GM12875 (cell line): ENCODE results near the gene WDTC1.
A peak's percentile ranks its signal among the peaks of the same experiment; 100 is the strongest.
"Not testable (repeated sequence)": the region's sequence is repeated elsewhere in the genome, so short reads cannot be mapped to it uniquely, and the experiment has no call there.

Experiments used
- H3K4me3 ChIP-seq: one replicate; pipeline ENCODE4 v1.5.1; 2011; ENCODE audit warnings: low read depth, low read length, control low read depth
- TF ChIP-seq, protein P1 (sequence below): IDR thresholded peaks from 2 replicates; pipeline ENCODE4 v1.5.1; 2011; ENCODE audit warnings: low read depth, mild to moderate bottlenecking, control low read depth, inconsistent platforms, low read length, moderate library complexity, borderline replicate concordance; ENCODE audit not compliant: insufficient read depth

The WDTC1 gene

GRCh38 chr1:27234049-27234882, at the start of gene WDTC1:
Gene WDTC1 (plus strand): TSS chr1:27234632. CDS start chr1:27261055, 26,423 bp downstream.
- H3K4me3 ChIP-seq: peak within 1 kb of the TSS; percentile 55
- TF ChIP-seq, protein P1, sequence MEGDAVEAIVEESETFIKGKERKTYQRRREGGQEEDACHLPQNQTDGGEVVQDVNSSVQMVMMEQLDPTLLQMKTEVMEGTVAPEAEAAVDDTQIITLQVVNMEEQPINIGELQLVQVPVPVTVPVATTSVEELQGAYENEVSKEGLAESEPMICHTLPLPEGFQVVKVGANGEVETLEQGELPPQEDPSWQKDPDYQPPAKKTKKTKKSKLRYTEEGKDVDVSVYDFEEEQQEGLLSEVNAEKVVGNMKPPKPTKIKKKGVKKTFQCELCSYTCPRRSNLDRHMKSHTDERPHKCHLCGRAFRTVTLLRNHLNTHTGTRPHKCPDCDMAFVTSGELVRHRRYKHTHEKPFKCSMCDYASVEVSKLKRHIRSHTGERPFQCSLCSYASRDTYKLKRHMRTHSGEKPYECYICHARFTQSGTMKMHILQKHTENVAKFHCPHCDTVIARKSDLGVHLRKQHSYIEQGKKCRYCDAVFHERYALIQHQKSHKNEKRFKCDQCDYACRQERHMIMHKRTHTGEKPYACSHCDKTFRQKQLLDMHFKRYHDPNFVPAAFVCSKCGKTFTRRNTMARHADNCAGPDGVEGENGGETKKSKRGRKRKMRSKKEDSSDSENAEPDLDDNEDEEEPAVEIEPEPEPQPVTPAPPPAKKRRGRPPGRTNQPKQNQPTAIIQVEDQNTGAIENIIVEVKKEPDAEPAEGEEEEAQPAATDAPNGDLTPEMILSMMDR: no peak

DNA sequence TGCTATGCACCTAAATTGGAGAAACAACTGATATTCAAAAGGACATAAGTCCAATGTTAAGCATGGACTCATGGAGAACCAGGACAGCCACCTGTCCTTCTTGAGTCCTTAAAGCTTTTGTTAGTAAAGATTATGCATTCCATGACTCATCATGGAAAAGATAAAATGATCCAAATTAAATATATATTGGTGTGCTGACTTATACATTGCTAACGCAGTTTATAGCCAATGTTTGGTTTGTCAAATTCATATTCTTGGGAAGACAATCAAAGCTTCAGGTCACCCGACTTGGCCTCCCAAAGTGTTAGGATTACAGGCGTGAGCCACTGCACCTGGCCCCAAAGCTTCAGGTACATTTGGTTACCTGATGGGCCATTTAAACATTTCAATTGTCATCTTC, 49.8 kb upstream of the WDTC1 start:
- H3K4me3 ChIP-seq: not testable (repeated sequence)

GRCh38 chr1:27192039-27192529, 42.3 kb upstream of the WDTC1 start:
- TF ChIP-seq, protein P1: no peak
- H3K4me3 ChIP-seq: no peak overlapping the region

GRCh38 chr1:27193194-27193593, 41.2 kb upstream of the WDTC1 start:
- TF ChIP-seq, protein P1: no peak
- no peak overlapping the region for H3K4me3 ChIP-seq

DNA sequence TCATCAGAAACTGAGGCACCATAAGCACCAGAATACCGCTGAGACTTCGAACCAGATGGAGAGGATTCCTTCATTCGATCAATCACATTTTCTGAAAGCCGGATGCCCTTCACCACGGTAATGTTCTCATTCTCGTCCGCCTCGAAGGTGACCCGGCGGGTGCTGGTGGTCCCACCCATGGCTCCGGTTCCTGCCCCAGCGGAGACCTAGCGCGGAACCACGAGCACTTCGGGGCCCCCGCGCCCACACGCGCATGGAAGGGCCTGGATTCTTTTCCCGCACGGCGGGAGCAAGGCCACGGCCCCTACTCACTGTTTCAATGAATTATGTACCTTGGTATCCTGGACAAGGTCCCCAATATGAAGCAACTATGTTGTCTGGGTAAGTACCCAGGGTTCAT, 33.1 kb upstream of the WDTC1 start:
- TF ChIP-seq, protein P1: no peak

DNA sequence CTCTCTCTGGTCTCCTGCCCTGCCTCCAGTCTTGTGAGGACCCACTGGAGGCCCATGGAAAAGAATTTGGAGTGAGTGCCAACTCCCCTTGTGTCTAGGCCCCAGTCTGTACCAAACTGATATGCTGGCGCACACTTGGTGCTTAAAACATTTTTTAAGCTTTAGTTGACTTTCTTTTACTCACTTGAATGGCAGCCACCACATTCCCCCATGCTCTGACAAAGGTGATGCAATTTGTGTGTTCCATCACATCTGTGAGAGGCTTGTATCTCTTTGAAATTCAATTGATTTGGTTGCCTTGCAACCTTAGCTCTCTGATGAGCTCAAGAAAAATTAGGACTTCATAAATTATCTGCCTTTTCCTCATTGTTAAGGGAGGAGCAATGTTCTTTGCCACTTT, 30.5 kb upstream of the WDTC1 start:
- H3K4me3 ChIP-seq: no peak overlapping the region
- TF ChIP-seq, protein P1: no peak

More for the DNA sequence above, 33.1 kb upstream of the WDTC1 start:
- H3K4me3 ChIP-seq: no peak overlapping the region

GRCh38 chr1:27207238-27207637, 27.2 kb upstream of the WDTC1 start:
- H3K4me3 ChIP-seq: not testable (repeated sequence)

DNA sequence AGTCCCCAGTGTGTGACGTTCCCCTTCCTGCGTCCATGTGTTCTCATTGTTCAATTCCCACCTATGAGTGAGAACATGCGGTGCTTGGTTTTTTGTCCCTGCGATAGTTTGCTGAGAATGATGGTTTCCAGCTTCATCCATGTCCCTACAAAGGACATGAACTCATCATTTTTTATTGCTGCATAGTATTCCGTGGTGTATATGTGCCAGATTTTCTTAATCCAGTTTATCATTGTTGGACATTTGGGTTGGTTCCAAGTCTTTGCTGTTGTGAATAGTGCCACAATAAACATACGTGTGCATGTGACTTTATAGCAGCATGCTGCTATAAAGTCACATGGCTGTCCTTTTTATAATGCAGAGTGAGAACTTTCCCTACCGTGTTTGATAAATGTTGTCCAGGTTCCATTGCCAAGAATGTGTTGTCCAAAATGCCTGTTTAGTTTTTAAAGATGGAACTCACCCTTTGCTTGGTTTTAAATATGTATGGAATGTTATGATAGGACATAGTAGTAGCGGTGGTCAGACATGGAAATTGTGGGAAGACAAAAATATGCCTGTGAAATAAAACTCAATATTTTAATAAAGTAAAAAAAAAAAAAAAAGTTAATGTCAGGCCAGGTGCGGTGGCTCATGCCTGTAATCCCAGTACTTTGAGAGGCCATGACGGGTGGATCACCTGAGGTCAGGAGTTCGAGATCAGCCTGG, 26.1 kb upstream of the WDTC1 start:
- not testable (repeated sequence) for H3K4me3 ChIP-seq
